Fibroblast of the conjunctiva (primary cell): ENCODE data around the gene ZNF836.

Experiments used
- DNase-seq: peaks from one replicate; pipeline ENCODE4 v3.0.0-alpha.2; 2010; ENCODE audit warnings: low read depth

Gene ZNF836

GRCh38 chr19:52188822-52189734 lies 17.7 kb upstream of the ZNF836 start:
- DNase-seq = no peak

GRCh38 chr19:52187407-52187806 lies 16.0 kb upstream of the ZNF836 start:
- no peak for DNase-seq

GRCh38 chr19:52176574-52176973 lies 5.2 kb upstream of the ZNF836 start:
- DNase-seq = no peak

DNA sequence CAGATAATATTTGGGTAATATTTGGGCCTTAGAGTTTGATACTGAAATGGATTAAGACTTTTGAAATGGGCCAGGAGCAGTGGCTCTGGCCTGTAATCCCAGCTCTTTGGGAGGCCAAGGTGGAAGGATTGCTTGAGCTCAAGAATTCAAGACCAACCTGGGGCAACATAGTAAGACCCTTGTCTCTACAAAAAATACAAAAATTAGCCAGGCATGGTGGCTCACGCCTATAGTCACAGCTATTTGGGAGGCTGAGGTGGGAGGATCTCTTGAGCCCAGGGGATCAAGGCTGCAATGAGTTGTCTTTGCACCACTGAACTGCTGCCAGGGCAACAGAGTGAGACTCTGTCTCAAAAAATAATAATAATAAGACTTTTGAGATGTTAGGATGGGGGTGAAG lies 926 bp upstream of the ZNF836 start:
- no peak for DNase-seq

DNA sequence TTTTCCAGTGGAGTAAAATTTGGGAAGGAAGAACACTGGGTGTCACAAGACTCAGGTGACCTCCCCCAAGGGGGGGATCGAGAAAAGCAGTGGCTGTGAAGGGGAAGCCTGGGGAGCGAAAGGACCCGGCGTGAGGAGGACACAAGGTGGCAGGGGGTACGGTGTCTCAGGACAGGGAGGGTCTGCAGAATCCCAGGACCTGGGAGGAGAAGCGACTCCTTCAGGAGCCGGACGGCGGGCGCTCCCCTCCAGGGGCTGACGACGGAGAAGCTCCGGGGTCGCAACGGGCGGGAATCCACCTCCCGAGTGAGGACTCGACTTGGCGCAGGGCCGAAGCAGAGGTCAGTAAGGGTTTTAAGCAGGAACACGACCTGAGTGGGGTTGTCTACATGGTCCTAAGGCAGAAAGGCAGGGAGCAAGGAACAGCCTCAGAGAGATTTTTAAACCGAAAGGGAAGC lies 529 bp downstream of the ZNF836 start:
- no peak for DNase-seq

DNA sequence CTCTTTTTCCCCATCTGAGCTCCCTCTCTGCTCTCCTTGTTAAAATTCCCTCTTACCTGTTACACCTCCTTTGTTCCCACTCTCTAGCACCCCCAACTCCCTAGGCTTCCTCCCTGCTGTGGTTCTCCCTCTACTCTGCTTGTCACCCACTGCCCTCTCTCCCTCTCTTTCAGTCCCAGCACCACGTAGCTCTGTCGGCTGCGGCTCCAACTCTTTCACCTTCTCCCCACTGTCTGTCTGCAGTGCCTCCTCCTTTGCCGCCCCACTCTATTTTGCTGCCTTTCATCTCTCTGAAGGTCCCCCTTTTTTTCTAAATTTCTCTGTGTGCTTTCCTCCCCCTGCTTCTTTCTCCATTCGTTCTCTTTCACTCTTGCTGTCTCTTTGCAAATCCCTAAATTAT lies 1.1 kb downstream of the ZNF836 start:
- no peak for DNase-seq

DNA sequence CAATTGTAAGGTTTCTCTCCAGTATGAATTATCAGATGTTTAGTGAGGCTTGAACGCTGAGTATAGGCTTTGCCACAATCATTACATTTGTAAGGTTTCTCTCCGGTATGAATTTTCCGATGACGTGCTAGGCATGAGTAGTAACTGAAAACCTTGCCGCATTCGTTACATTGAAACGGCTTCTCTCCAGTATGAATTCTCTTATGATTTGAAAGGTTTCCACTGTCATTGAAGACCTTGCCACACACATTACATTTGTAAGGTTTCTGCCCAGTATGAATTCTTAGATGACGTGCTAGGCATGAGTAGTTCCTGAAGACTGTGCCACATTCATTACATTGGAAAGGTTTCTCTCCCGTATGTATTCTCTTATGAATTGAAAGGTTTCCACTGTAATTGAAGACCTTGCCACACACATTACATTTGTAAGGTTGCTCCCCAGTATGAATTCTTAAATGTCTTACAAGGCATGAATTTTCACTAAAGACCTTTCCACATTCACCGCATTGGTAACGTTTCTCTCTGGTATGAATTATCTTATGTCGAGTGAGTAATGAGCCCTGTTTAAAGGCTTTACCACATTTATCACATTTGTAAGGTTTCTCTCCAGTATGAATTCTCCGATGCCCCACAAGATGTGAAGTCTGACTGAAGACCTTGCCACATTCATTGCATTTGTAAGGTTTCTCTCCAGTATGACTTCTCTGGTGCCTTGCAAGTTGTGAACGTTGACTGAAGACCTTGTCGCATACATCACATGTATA lies 15.6 kb downstream of the ZNF836 start:
- DNase-seq = no peak

- no peak for DNase-seq
Measured at GRCh38 chr19:52148256-52148655, 23.2 kb downstream of the ZNF836 start.

DNA sequence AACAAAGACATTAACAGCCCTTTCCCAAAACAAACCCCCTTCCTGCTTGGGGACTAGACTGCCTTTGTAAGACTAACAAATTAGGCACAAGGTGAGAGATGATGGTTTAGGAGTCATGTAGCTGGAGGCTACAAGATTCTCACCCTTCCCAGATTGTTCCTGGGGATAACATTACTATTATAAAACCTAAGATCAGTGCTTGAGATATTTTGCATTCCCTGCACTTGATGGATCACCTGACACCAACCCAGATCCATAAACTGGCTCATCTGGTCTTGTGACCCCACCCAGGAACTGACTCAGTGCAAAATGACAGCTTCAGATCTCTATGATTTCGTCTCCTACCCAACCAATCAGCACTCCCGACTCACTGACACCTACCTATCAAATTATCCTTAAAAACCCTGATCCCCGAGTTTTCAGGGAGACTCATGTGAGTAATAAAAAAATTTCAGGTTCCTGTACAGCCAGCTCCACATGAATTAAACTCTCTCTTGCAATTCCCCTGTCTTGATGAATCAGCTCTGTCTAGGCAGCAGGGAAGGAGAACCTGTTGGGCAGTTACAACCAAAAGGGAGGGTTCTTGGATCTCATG lies 29.3 kb downstream of the ZNF836 start:
- no peak for DNase-seq

- no peak for DNase-seq
Measured at GRCh38 chr19:52141203-52141602, 30.2 kb downstream of the ZNF836 start.

DNA sequence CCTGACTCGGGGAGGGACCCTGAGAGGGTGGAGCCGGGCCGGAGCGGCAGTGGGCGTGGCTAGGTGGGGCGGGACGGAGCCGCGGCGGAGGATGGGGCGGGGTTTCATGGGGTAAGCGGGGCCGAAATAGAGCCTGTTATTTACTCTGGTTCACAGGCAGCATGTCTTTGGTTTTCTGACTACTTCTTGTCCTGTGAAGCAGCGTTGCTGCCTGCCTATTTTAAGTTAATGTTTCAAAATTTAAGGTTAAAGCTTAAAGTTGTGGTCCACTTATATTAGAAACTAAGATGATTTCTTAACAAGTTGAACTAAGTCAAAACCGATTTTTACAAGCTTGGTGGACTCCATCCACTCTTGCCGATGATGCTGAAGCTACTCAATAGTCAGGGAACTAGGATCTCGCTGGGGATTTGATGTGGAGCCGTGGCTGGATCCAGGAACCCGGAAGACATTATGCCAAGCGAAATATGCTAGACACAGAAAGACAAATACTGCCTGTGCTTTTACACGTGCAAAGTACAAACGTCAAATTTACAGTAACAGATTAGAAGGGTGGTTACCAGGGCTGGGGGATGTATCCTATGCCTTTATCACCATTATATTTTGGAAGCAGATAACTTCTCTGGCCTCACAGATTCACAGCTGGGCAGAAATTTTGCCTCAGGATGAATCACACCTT lies 31.2 kb downstream of the ZNF836 start:
- no peak for DNase-seq

GRCh38 chr19:52139252-52140031 lies 32.0 kb downstream of the ZNF836 start, which contains the start of gene ZNF616:
Gene ZNF616 (minus strand): TSS chr19:52139938. CDS start chr19:52130512, 9,426 bp downstream.
- DNase-seq = peak; percentile 86

GRCh38 chr19:52138983-52139251 lies 32.5 kb downstream of the ZNF836 start:
- DNase-seq = no peak

DNA sequence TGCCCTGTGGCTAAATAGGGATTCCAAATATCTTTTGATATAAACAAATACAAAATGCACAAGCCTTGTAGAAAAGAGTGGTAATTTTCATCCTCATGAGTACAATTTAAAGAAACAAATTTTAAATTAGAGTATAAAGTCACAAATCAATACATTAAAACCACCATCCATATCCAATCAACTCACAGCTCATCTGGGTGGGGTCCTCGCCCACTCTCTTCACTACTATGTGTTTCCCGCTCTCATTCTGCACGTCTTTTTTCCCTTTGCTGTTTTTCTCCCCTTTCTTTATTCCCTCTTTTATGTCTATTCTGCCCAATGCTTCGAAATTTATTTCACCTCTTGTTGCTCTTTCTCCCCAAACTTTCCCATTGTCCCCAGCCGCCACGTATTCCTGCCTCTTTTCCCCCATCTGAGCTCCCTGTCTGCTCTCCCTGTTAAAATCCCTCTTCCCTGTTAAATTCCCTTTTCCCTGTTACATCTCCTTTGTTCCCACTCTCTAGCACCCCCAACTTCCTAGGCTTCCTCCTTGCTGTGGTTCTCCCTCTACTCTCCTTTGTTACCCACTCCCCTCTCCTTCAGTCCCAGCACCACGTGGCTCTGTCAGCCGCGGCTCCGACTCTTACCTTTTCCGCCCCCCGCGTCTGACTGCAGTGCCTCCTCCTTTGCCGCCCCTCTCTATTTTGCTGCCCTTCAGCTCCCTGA lies 33.0 kb downstream of the ZNF836 start:
- no peak for DNase-seq

GRCh38 chr19:52120286-52120685 lies 51.1 kb downstream of the ZNF836 start:
- DNase-seq = no peak

- DNase-seq = no peak
Measured at GRCh38 chr19:52115526-52116053, 55.8 kb downstream of the ZNF836 start.

GRCh38 chr19:52114691-52115090 lies 56.7 kb downstream of the ZNF836 start:
- no peak for DNase-seq

DNA sequence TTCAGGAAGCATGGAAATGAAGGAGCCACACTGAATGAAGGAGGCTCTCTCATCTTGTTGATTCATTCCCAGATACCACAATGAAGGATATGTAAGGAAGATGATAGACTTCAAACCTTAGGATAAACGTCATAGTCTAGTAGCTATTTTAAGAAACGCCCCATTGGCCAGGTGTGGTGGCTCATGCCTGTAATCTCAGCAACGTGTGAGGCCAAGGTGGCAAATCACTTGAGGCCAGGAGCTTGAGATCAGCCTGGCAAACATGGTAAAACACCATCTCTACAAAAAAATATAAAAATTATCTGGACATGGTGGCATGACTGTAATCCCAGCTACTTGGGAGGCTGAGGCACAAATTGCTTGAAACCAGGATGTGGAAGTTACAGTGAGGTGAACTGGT lies 58.8 kb downstream of the ZNF836 start:
- DNase-seq = no peak

DNA sequence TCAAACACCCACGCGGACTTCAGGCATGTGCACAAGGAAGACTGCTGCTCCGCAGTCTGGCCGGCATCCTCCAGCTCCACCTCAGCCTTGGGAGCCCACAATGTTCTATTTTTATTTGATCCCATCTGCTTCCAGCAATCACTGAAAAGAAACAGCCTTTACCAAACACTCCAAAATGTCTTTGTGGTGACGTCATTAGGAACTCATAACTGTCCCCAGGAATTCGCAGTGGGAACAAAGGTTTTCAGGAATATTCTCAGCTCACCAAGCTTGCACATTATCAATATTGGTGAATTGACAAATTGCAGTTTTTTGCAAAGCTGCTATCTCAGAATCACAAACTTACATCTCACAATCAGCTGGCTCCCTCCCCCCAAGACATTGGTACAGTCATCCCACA lies 60.6 kb downstream of the ZNF836 start:
- no peak for DNase-seq
